Osteocyte (in vitro differentiated cells): ENCODE measurements around the gene PRAMEF1. TPM values are rescaled to one million over a fixed set of nuclear protein-coding genes. Genes with fewer than 3 reads are reported as not detected.
"Not testable (repeated sequence)": the region's sequence is repeated elsewhere in the genome, so short reads cannot be mapped to it uniquely, and the experiment has no call there.

ENCODE experiments used
- DNase-seq: peaks from one replicate; pipeline ENCODE4 v3.0.0; 2021; ENCODE audit warnings: mixed read lengths; ENCODE audit not compliant: unreplicated experiment; ENCODE audit errors: extremely low spot score
- H3K27ac Mint-ChIP-seq: one replicate; pipeline ENCODE4 v1.8.0; 2021; ENCODE audit warnings: mild to moderate bottlenecking, mixed read lengths; ENCODE audit not compliant: unreplicated experiment
- H3K27me3 Mint-ChIP-seq: one replicate; pipeline ENCODE4 v1.8.0; 2021; ENCODE audit warnings: mixed read lengths; ENCODE audit not compliant: unreplicated experiment
- H3K36me3 Mint-ChIP-seq: one replicate; pipeline ENCODE4 v1.8.0; 2021; ENCODE audit warnings: mixed read lengths; ENCODE audit not compliant: unreplicated experiment
- H3K4me1 Mint-ChIP-seq: one replicate; pipeline ENCODE4 v1.8.0; 2021; ENCODE audit warnings: mixed read lengths; ENCODE audit not compliant: unreplicated experiment
- H3K4me3 Mint-ChIP-seq: one replicate; pipeline ENCODE4 v1.8.0; 2021; ENCODE audit warnings: mild to moderate bottlenecking, moderate library complexity, mixed read lengths; ENCODE audit not compliant: unreplicated experiment
- H3K9me3 Mint-ChIP-seq: one replicate; pipeline ENCODE4 v1.8.0; 2021; ENCODE audit warnings: mixed read lengths; ENCODE audit not compliant: unreplicated experiment
- CTCF ChIP-seq: fragments of 200-600 bp; sonication (generic); IDR thresholded peaks from 2 replicates; pipeline ENCODE4 v1.5.0; 2021; ENCODE audit warnings: antibody characterized with exemption, mild to moderate bottlenecking, moderate library complexity
- total RNA-seq: library from RNA; stranded (reverse); gene quantifications from 2 replicates; pipeline ENCODE4 v1.2.1, GENCODE V29; 2021

Gene PRAMEF1
- total RNA-seq, 1 donor from 2014 or later: not detected

GRCh38 chr1:12781488-12781887, 9.7 kb upstream of the PRAMEF1 start:
- DNase-seq, H3K36me3 Mint-ChIP-seq, H3K4me3 Mint-ChIP-seq, H3K9me3 Mint-ChIP-seq, H3K4me1 Mint-ChIP-seq, H3K27ac Mint-ChIP-seq, H3K27me3 Mint-ChIP-seq: not testable (repeated sequence)
- TF ChIP-seq CTCF: peak; percentile 34

- DNase-seq, H3K4me1 Mint-ChIP-seq, H3K36me3 Mint-ChIP-seq, H3K9me3 Mint-ChIP-seq, H3K27me3 Mint-ChIP-seq, H3K27ac Mint-ChIP-seq, H3K4me3 Mint-ChIP-seq: not testable (repeated sequence)
Observed at GRCh38 chr1:12783783-12784182, 7.4 kb upstream of the PRAMEF1 start.

- not testable (repeated sequence) for DNase-seq, H3K27ac Mint-ChIP-seq, H3K9me3 Mint-ChIP-seq, H3K4me1 Mint-ChIP-seq, H3K36me3 Mint-ChIP-seq, H3K27me3 Mint-ChIP-seq, H3K4me3 Mint-ChIP-seq
Observed at GRCh38 chr1:12784729-12785128, 6.5 kb upstream of the PRAMEF1 start.

GRCh38 chr1:12798911-12799310, 7.7 kb downstream of the PRAMEF1 start:
- Mint-ChIP-seq H3K27ac (no peak overlapping the region), H3K36me3 (no peaks in the 10 kb centered on the region), H3K4me3 (no peak overlapping the region), H3K9me3 (peaks cover 6% of the 10 kb centered on the region), H3K27me3 (peaks cover 4% of the 10 kb centered on the region), H3K4me1 (no peaks in the 10 kb centered on the region)
- DNase-seq: no peak
- TF ChIP-seq CTCF: no peak

- Mint-ChIP-seq H3K4me1 (no peaks in the 10 kb centered on the region), H3K27me3 (peaks cover 4% of the 10 kb centered on the region), H3K9me3 (peaks cover 11% of the 10 kb centered on the region), H3K4me3 (no peak overlapping the region), H3K27ac (no peak overlapping the region), H3K36me3 (no peaks in the 10 kb centered on the region)
- no peak for DNase-seq
- TF ChIP-seq CTCF: no peak
Observed at GRCh38 chr1:12799730-12800129, 8.5 kb downstream of the PRAMEF1 start.

GRCh38 chr1:12809933-12810332, 18.7 kb downstream of the PRAMEF1 start:
- Mint-ChIP-seq H3K9me3 (peaks cover 11% of the 10 kb centered on the region), H3K36me3 (no peaks in the 10 kb centered on the region), H3K27ac (no peak overlapping the region), H3K4me3 (no peak overlapping the region), H3K4me1 (no peaks in the 10 kb centered on the region), H3K27me3 (no peaks in the 10 kb centered on the region)
- DNase-seq: no peak
- TF ChIP-seq CTCF: no peak
